Measurements from ENCODE around the gene TMEM132C.

The TMEM132C gene

GRCh38 chr12:128507470-128507869, 240.5 kb downstream of the TMEM132C start:
- DNase-seq = no peak

GRCh38 chr12:128509170-128509569, 242.2 kb downstream of the TMEM132C start:
- DNase-seq = no peak

GRCh38 chr12:128510511-128510910, 243.5 kb downstream of the TMEM132C start:
- no peak for DNase-seq

GRCh38 chr12:128513331-128513730, 246.4 kb downstream of the TMEM132C start:
- no peak for DNase-seq

DNA sequence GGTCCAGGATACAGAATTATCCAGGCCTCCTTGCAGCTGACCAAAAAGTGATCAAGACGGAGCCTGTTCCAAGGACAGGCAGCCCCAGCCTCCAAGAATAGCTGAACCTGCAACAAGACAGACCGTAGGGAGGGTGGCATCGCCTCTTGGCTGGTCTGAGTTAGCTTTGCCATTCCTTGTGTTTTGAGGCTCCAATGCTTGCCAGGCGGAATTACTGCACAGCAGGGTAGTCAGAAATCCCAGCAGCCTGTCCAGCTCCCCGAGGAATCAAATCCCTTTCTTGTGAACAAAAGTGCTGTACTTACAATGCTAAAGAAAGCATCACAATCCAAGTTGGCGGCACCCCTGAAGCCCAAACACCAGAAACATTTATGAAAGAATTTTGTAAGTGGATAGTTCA, 246.9 kb downstream of the TMEM132C start:
- DNase-seq = no peak

DNA sequence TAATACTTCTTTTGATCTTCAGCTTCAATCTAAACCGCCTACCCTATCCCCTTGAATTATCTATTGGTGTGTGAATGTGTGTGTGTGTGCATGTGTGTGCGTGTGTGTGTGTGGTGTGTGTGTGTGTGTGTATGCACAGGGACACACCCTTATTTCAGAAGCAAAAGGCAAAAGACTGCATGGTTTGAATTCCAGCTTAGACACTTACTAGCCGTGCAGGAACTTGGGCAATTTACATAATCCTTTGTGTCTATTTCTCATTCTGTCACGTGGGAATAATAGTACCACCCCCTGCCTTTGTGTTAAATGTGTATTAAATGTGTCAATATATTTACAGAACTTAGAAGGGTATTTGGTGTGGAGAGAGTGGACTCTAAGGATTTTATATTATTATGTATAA, 251.7 kb downstream of the TMEM132C start:
- no peak for DNase-seq

GRCh38 chr12:128519426-128519825, 252.5 kb downstream of the TMEM132C start:
- no peak for DNase-seq

DNA sequence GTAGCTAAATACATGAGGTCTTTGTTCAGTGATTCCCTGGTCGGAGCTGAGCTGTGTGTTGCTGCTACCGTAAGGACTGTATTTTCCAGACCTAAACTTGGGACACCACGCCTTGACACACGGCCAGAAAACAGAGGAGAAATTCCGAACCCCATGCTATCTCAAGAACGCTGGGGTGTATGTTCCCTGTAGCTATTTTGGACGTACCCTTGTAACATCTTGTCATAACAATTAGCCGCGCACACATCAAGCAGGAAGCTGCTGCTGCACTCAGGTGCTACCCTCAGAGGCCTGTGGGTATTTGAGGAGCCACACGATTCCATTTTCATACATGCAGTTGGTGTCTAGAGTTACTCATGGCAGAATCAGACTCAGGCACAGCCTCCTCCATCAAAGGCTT, 255.0 kb downstream of the TMEM132C start:
- no peak for DNase-seq

DNA sequence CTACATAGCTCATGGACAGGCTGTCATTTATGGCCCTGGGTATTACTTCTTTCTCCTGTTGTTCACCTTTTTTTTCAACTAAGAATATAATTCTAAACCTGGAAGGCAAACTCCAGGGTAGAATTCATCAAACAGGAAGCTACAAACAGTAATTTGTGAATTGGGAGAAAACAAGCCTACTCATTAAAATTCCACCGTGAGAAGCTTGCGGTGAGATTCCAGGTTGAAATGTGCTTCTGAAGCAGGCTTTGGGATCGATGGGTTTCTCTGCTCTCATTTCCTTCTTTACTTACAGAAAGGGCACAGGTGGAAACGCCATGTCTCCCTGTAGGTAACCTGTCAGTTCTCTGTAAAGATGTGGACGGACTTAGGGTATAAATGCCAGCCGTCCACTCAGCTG, 257.5 kb downstream of the TMEM132C start:
- DNase-seq = no peak

GRCh38 chr12:128531170-128531569, 264.2 kb downstream of the TMEM132C start:
- no peak for DNase-seq

- no peak for DNase-seq
Observed at GRCh38 chr12:128534906-128535305, 267.9 kb downstream of the TMEM132C start.

DNA sequence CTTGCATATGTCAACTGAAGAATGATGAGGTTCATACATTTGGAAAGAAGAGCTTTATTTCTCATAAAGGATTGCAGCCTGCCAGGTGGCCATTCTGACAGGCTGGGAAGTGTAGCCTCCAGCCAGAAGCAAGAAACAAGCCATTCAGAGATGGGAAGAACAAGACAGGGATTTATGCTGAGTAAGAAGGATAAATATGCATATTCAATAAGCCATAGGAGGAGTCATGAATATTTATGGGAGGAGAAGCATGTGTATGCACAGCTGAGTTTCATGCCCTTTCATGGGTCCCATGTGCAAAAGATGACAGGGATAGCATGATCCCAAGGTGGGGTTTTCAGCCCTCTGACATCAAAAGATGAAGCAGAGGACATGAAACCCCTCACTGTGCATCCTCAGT, 269.8 kb downstream of the TMEM132C start:
- no peak for DNase-seq

GRCh38 chr12:128537668-128538067, 270.7 kb downstream of the TMEM132C start:
- DNase-seq = no peak

- DNase-seq = no peak
Observed at GRCh38 chr12:128542844-128543243, 275.9 kb downstream of the TMEM132C start.

GRCh38 chr12:128543460-128543859, 276.5 kb downstream of the TMEM132C start:
- DNase-seq = no peak

GRCh38 chr12:128543971-128544370, 277.0 kb downstream of the TMEM132C start:
- DNase-seq = no peak

- no peak for DNase-seq
Observed at GRCh38 chr12:128548949-128549348, 282.0 kb downstream of the TMEM132C start.

- no peak for DNase-seq
Observed at GRCh38 chr12:128549601-128550218, 282.7 kb downstream of the TMEM132C start.

DNA sequence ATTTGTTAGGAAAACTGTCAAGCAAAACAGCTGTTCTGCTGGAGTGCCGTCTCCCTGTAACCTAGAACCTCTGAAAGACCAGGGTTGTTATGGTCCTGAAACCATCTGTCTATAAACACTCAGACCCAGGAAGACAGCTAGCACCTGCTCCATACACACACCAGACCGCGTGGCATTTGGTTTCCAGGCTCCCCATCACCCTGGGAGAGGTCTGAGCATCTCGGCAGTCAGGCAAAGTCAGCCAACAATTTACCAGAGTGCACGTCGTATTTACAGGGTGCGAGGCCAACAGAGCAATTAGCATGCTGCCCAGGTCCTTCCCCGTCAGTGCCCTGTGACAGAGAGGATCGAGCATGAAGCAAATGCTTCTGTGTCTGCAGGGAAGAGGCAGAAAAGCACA, 284.3 kb downstream of the TMEM132C start:
- DNase-seq = no peak

DNA sequence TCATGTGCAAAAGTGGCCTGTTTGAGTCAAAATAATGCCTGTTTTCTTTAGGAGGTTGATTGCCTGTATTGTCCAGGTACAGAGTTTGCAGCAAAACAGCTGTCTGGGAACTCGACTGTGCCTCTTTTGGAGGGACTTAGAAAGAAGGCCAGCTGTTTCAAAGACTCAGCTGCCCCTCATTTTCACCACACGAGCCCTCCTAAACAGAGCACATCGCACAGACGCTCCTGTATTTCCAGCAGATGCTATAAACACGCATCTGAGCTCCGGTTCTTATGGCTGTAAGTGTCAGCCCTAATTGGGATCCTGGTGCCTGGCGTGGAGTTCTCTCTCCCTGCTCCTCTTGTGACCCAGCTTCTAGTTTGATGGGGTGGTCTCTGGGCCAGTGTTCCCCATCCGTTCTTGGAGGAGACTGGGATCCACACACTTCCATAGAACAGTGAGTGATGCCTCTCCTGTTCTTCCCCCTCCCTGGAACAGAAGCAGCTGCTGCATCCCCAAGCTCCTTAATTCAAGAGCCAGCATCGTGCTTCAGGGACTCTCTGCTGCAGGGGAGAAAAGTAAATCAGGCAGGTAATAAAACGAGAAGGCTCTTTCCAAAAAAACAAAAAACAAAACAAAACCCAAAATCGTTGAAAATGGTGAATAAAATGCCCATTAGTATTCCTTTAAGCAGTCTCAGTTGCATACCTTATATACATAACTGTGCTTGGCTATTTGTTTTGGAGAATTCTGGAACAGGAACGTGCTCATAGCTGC, 287.8 kb downstream of the TMEM132C start:
- DNase-seq = no peak

GRCh38 chr12:128557231-128557630, 290.3 kb downstream of the TMEM132C start:
- DNase-seq = no peak

DNA sequence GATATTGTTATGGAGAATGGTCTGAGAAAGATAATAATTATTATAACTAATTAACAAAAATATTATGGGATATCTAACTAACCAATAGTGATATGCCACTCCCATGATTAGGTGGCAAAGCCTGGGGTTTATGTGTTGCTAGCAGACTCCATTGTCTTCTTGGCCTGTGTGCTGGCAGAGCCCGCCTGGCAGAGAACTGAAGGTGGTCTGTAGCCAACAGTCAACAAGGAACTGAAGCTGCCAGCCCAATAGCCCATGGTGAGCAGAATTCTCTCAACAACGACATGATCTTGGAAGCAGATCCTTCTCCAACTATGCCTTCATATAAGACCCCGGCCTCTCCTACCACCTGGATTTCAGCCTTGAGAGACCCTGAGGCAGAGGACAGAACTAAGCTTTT, 298.0 kb downstream of the TMEM132C start:
- DNase-seq = no peak

- no peak for DNase-seq
Observed at GRCh38 chr12:128567730-128568129, 300.8 kb downstream of the TMEM132C start.

GRCh38 chr12:128570191-128571065, 303.5 kb downstream of the TMEM132C start:
- no peak for DNase-seq
